ENCODE measurements around the gene TACSTD2.

TACSTD2 gene

GRCh38 chr1:58573138-58573537 lies 3.9 kb downstream of the TACSTD2 start:
- Histone ChIP-seq H4K20me1 (ENCODE audit: control insufficient read depth, insufficient read depth, low read depth, low read length) (no peaks in the 10 kb centered on the region), H3K4me2 (ENCODE audit: low read length) (no peak overlapping the region), H3K27me3 (ENCODE audit: control insufficient read depth, low read length) (peaks cover 20% of the 10 kb centered on the region), H3F3A (ENCODE audit: control insufficient read depth, insufficient read depth) (no peaks in the 10 kb centered on the region), H3K4me1 (ENCODE audit: control insufficient read depth, low read length) (no peaks in the 10 kb centered on the region), H3K79me2 (ENCODE audit: control insufficient read depth, low read length) (no peaks in the 10 kb centered on the region), H3K36me3 (ENCODE audit: control insufficient read depth, low read length) (no peaks in the 10 kb centered on the region), H3K27ac (ENCODE audit: low read depth, low read length) (no peak overlapping the region), H3K9me3 (ENCODE audit: control insufficient read depth, insufficient read depth, low read length) (no peaks in the 10 kb centered on the region), H3K9me2 (replicated peaks; ENCODE audit: control insufficient read depth, low read length) (no peaks in the 10 kb centered on the region), H3K4me3 (ENCODE audit: low read length) (no peak overlapping the region)
- TF ChIP-seq, protein P1, sequence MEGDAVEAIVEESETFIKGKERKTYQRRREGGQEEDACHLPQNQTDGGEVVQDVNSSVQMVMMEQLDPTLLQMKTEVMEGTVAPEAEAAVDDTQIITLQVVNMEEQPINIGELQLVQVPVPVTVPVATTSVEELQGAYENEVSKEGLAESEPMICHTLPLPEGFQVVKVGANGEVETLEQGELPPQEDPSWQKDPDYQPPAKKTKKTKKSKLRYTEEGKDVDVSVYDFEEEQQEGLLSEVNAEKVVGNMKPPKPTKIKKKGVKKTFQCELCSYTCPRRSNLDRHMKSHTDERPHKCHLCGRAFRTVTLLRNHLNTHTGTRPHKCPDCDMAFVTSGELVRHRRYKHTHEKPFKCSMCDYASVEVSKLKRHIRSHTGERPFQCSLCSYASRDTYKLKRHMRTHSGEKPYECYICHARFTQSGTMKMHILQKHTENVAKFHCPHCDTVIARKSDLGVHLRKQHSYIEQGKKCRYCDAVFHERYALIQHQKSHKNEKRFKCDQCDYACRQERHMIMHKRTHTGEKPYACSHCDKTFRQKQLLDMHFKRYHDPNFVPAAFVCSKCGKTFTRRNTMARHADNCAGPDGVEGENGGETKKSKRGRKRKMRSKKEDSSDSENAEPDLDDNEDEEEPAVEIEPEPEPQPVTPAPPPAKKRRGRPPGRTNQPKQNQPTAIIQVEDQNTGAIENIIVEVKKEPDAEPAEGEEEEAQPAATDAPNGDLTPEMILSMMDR (IDR thresholded peaks at IDR 0.05; ENCODE audit: low read depth, low read length, poor library complexity, severe bottlenecking), result no peak
- no peak for TF ChIP-seq EZH2phosphoT487 (IDR thresholded peaks at IDR 0.05; ENCODE audit: borderline replicate concordance, low read length)

DNA sequence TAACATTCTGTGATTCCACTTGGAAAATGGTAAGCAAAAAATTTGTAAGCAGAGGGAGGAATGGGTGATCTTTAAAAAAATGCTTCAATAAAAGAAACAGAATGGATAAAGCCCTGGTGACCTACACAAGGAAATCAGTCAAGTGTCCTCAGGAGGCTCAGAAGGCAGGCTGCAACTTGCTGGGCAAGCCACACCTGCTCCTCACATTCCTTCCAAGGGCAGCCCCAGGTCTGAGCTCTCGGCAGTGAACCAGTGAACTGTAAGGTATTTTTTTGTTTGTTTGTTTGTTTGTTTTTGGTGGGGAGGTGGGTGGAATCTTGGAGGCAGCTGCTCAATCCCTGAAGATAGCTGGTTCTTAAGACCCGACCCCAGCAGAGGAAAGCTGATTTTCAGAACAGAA lies 4.4 kb downstream of the TACSTD2 start:
- H3K27ac ChIP-seq (ENCODE audit: low read depth, low read length), result no peak overlapping the region
- H4K20me1 ChIP-seq (ENCODE audit: control insufficient read depth, insufficient read depth, low read depth, low read length), result no peaks in the 10 kb centered on the region
- H3K27me3 ChIP-seq (ENCODE audit: control insufficient read depth, low read length), result peaks cover 20% of the 10 kb centered on the region
- no peaks in the 10 kb centered on the region for H3K36me3 ChIP-seq (ENCODE audit: control insufficient read depth, low read length)
- no peak overlapping the region for H3K4me2 ChIP-seq (ENCODE audit: low read length)
- TF ChIP-seq EZH2phosphoT487 (IDR thresholded peaks at IDR 0.05; ENCODE audit: borderline replicate concordance, low read length), result no peak
- TF ChIP-seq, protein P1 (IDR thresholded peaks at IDR 0.05; ENCODE audit: low read depth, low read length, poor library complexity, severe bottlenecking), result no peak
- H3K4me1 ChIP-seq (ENCODE audit: control insufficient read depth, low read length), result no peaks in the 10 kb centered on the region
- no peaks in the 10 kb centered on the region for H3F3A ChIP-seq (ENCODE audit: control insufficient read depth, insufficient read depth)
- no peaks in the 10 kb centered on the region for H3K79me2 ChIP-seq (ENCODE audit: control insufficient read depth, low read length)
- H3K9me3 ChIP-seq (ENCODE audit: control insufficient read depth, insufficient read depth, low read length), result no peaks in the 10 kb centered on the region
- no peak overlapping the region for H3K4me3 ChIP-seq (ENCODE audit: low read length)
- no peaks in the 10 kb centered on the region for H3K9me2 ChIP-seq (replicated peaks; ENCODE audit: control insufficient read depth, low read length)

GRCh38 chr1:58571616-58572015 lies 5.4 kb downstream of the TACSTD2 start:
- Histone ChIP-seq H3K9me3 (ENCODE audit: control insufficient read depth, insufficient read depth, low read length) (no peaks in the 10 kb centered on the region), H3K4me3 (ENCODE audit: low read length) (no peak overlapping the region), H3K9me2 (replicated peaks; ENCODE audit: control insufficient read depth, low read length) (no peaks in the 10 kb centered on the region), H3K4me1 (ENCODE audit: control insufficient read depth, low read length) (no peaks in the 10 kb centered on the region), H3K27me3 (ENCODE audit: control insufficient read depth, low read length) (peaks cover 20% of the 10 kb centered on the region), H3K4me2 (ENCODE audit: low read length) (no peak overlapping the region), H4K20me1 (ENCODE audit: control insufficient read depth, insufficient read depth, low read depth, low read length) (no peaks in the 10 kb centered on the region), H3K27ac (ENCODE audit: low read depth, low read length) (no peak overlapping the region), H3K36me3 (ENCODE audit: control insufficient read depth, low read length) (no peaks in the 10 kb centered on the region), H3K79me2 (ENCODE audit: control insufficient read depth, low read length) (no peaks in the 10 kb centered on the region), H3F3A (ENCODE audit: control insufficient read depth, insufficient read depth) (no peaks in the 10 kb centered on the region)
- TF ChIP-seq EZH2phosphoT487 (IDR thresholded peaks at IDR 0.05; ENCODE audit: borderline replicate concordance, low read length), result no peak
- TF ChIP-seq, protein P1 (IDR thresholded peaks at IDR 0.05; ENCODE audit: low read depth, low read length, poor library complexity, severe bottlenecking), result no peak

- no peaks in the 10 kb centered on the region for H3K79me2 ChIP-seq (ENCODE audit: control insufficient read depth, low read length)
- no peaks in the 10 kb centered on the region for H3K9me2 ChIP-seq (replicated peaks; ENCODE audit: control insufficient read depth, low read length)
- no peak overlapping the region for H3K27ac ChIP-seq (ENCODE audit: low read depth, low read length)
- no peak overlapping the region for H3K4me2 ChIP-seq (ENCODE audit: low read length)
- H3K4me1 ChIP-seq (ENCODE audit: control insufficient read depth, low read length), result no peaks in the 10 kb centered on the region
- no peak overlapping the region for H3K4me3 ChIP-seq (ENCODE audit: low read length)
- no peaks in the 10 kb centered on the region for H4K20me1 ChIP-seq (ENCODE audit: control insufficient read depth, insufficient read depth, low read depth, low read length)
- H3K9me3 ChIP-seq (ENCODE audit: control insufficient read depth, insufficient read depth, low read length), result no peaks in the 10 kb centered on the region
- peaks cover 20% of the 10 kb centered on the region for H3K27me3 ChIP-seq (ENCODE audit: control insufficient read depth, low read length)
- H3K36me3 ChIP-seq (ENCODE audit: control insufficient read depth, low read length), result no peaks in the 10 kb centered on the region
- H3F3A ChIP-seq (ENCODE audit: control insufficient read depth, insufficient read depth), result no peaks in the 10 kb centered on the region
- TF ChIP-seq EZH2phosphoT487 (IDR thresholded peaks at IDR 0.05; ENCODE audit: borderline replicate concordance, low read length), result no peak
- TF ChIP-seq, protein P1 (IDR thresholded peaks at IDR 0.05; ENCODE audit: low read depth, low read length, poor library complexity, severe bottlenecking), result no peak
Measured at GRCh38 chr1:58570817-58571216, 6.2 kb downstream of the TACSTD2 start.
